DOHH2 (cell line): ENCODE data around the gene COL18A1.

Experiments
- H3F3A ChIP-seq: fragments of 200-600 bp; sonication (generic), shearing (Covaris generic); 2 replicates; pipeline ENCODE4 v1.6.0; 2016; ENCODE audit warnings: antibody characterized with exemption, mild to moderate bottlenecking; ENCODE audit not compliant: control insufficient read depth, insufficient read depth
- H3K27ac ChIP-seq: fragments of 200-600 bp; sonication (generic); 2 replicates; pipeline ENCODE4 v1.5.1; 2014; ENCODE audit warnings: low read depth, mild to moderate bottlenecking, low read length, moderate library complexity
- H3K27me3 ChIP-seq: fragments of 200-600 bp; sonication (generic); 2 replicates; pipeline ENCODE4 v1.6.1; 2014; ENCODE audit warnings: mild to moderate bottlenecking, low read length, mixed read lengths; ENCODE audit not compliant: control insufficient read depth
- H3K36me3 ChIP-seq: fragments of 200-600 bp; sonication (generic); 2 replicates; pipeline ENCODE4 v1.6.1; 2014; ENCODE audit warnings: mild to moderate bottlenecking, low read length, moderate library complexity, mixed read lengths; ENCODE audit not compliant: control insufficient read depth
- H3K4me1 ChIP-seq: fragments of 200-600 bp; sonication (generic); 2 replicates; pipeline ENCODE4 v1.6.1; 2014; ENCODE audit warnings: mild to moderate bottlenecking, low read length, mixed read lengths; ENCODE audit not compliant: control insufficient read depth
- H3K4me2 ChIP-seq: fragments of 200-600 bp; sonication (generic); 2 replicates; pipeline ENCODE4 v1.6.0; 2014; ENCODE audit warnings: mild to moderate bottlenecking, low read length, moderate library complexity
- H3K4me3 ChIP-seq: fragments of 200-600 bp; sonication (generic); 2 replicates; pipeline ENCODE4 v1.5.1; 2014; ENCODE audit warnings: mild to moderate bottlenecking, low read length, mixed read lengths
- H3K79me2 ChIP-seq: fragments of 200-600 bp; sonication (generic); 2 replicates; pipeline ENCODE4 v1.6.1; 2014; ENCODE audit warnings: mild to moderate bottlenecking, low read length, mixed read lengths; ENCODE audit not compliant: control insufficient read depth
- H3K9me2 ChIP-seq: fragments of 200-600 bp; sonication (generic); replicated peaks from 2 replicates; pipeline ENCODE4 v1.6.1; 2014; ENCODE audit warnings: mild to moderate bottlenecking, low read length, mixed read lengths; ENCODE audit not compliant: control insufficient read depth
- H3K9me3 ChIP-seq: fragments of 200-600 bp; sonication (generic); 2 replicates; pipeline ENCODE4 v1.6.1; 2014; ENCODE audit warnings: antibody characterized with exemption, low read length, mixed read lengths; ENCODE audit not compliant: control insufficient read depth, insufficient read depth
- H4K20me1 ChIP-seq: fragments of 200-600 bp; sonication (generic); 2 replicates; pipeline ENCODE4 v1.6.0; 2014; ENCODE audit warnings: low read depth, mild to moderate bottlenecking, antibody characterized with exemption, low read length, moderate library complexity; ENCODE audit not compliant: control insufficient read depth, insufficient read depth
- CTCF ChIP-seq: fragments of 200-600 bp; sonication (generic); IDR thresholded peaks from one replicate; pipeline ENCODE4 v1.5.1; 2014; ENCODE audit warnings: antibody characterized with exemption, mild to moderate bottlenecking, low read depth, low read length; ENCODE audit not compliant: poor library complexity, severe bottlenecking
- EZH2phosphoT487 ChIP-seq: fragments of 200-600 bp; sonication (generic); IDR thresholded peaks from 2 replicates; pipeline ENCODE4 v1.6.1; 2017; ENCODE audit warnings: borderline replicate concordance, mild to moderate bottlenecking, antibody characterized with exemption, low read length, moderate library complexity, mixed read lengths

COL18A1 gene

GRCh38 chr21:45470087-45470515 lies 65.1 kb downstream of the COL18A1 start:
- TF ChIP-seq EZH2phosphoT487 (no peak), CTCF (no peak)
- H3K79me2 ChIP-seq: no peaks in the 10 kb centered on the region
- H3K36me3 ChIP-seq: no peaks in the 10 kb centered on the region
- H3K9me2 ChIP-seq: no peaks in the 10 kb centered on the region
- H3K9me3 ChIP-seq: peaks cover 9% of the 10 kb centered on the region
- no peaks in the 10 kb centered on the region for H3K4me1 ChIP-seq
- H3K27ac ChIP-seq: no peak overlapping the region
- 0 out of 2 replicates have a peak, but pooled peaks cover 2% of the 10 kb centered on the region for H3K27me3 ChIP-seq
- no peak overlapping the region for H3K4me3 ChIP-seq
- no peaks in the 10 kb centered on the region for H3F3A ChIP-seq
- H3K4me2 ChIP-seq: no peak overlapping the region
- H4K20me1 ChIP-seq: no peaks in the 10 kb centered on the region

GRCh38 chr21:45470773-45471524 lies 66.0 kb downstream of the COL18A1 start:
- H3K4me3 ChIP-seq: no peak overlapping the region
- H3K4me1 ChIP-seq: no peaks in the 10 kb centered on the region
- no peak overlapping the region for H3K4me2 ChIP-seq
- TF ChIP-seq EZH2phosphoT487 (no peak), CTCF (no peak)
- no peaks in the 10 kb centered on the region for H3F3A ChIP-seq
- 0 out of 2 replicates have a peak, but pooled peaks cover 2% of the 10 kb centered on the region for H3K27me3 ChIP-seq
- H3K79me2 ChIP-seq: no peaks in the 10 kb centered on the region
- no peak overlapping the region for H3K27ac ChIP-seq
- no peaks in the 10 kb centered on the region for H3K36me3 ChIP-seq
- H3K9me2 ChIP-seq: no peaks in the 10 kb centered on the region
- H3K9me3 ChIP-seq: peaks cover 9% of the 10 kb centered on the region
- no peaks in the 10 kb centered on the region for H4K20me1 ChIP-seq

GRCh38 chr21:45471525-45472221 lies 66.7 kb downstream of the COL18A1 start:
- H3K9me3 ChIP-seq: peaks cover 12% of the 10 kb centered on the region
- no peaks in the 10 kb centered on the region for H3K9me2 ChIP-seq
- no peak overlapping the region for H3K4me2 ChIP-seq
- 0 out of 2 replicates have a peak, but pooled peaks cover 2% of the 10 kb centered on the region for H3K27me3 ChIP-seq
- H3F3A ChIP-seq: no peaks in the 10 kb centered on the region
- no peak overlapping the region for H3K4me3 ChIP-seq
- no peaks in the 10 kb centered on the region for H4K20me1 ChIP-seq
- TF ChIP-seq EZH2phosphoT487: no peak
- H3K79me2 ChIP-seq: no peaks in the 10 kb centered on the region
- H3K27ac ChIP-seq: no peak overlapping the region
- H3K4me1 ChIP-seq: no peaks in the 10 kb centered on the region
- no peaks in the 10 kb centered on the region for H3K36me3 ChIP-seq
